Measurements from ENCODE around the gene DNAH14. TPM values are rescaled to one million over a fixed set of nuclear protein-coding genes. Genes with fewer than 3 reads are reported as not detected.

The DNAH14 gene
- total RNA-seq, 1 experiment from 2014 or later = 39.7 TPM

GRCh38 chr1:225347123-225347683, 417.7 kb downstream of the DNAH14 start:
- H2BK12ac ChIP-seq (ENCODE audit: insufficient read length, low read depth, low read length) = no peak overlapping the region
- no CpG with 5 or more reads among the region's 3 CpGs for WGBS (ENCODE audit: extremely low coverage, insufficient read length, low lambda C conversion rate)
- Mint-ChIP-seq H3K36me3 (ENCODE audit: insufficient read depth in 1 of 3, low read depth in 3 of 3) (no peaks in the 10 kb centered on the region), H3K27ac (no peak overlapping the region), H3K9me3 (no peaks in the 10 kb centered on the region), H3K27me3 (ENCODE audit: low read depth) (peaks cover under 1% of the 10 kb centered on the region; the same call in 1 of the 2 replicates), H3K4me1 (0 out of 4 replicates have a peak, but pooled peaks cover 0 to 2% of the 10 kb centered on the region in 2 experiments), H3K4me3 (no peak overlapping the region)
- H4K8ac ChIP-seq (replicated peaks; ENCODE audit: insufficient read length, low read depth, low read length) = no peak overlapping the region
- no peak overlapping the region for H2BK20ac ChIP-seq (ENCODE audit: low read depth, low read length, poor library complexity, severe bottlenecking)
- no peaks in the 10 kb centered on the region for H3K23me2 ChIP-seq (ENCODE audit: insufficient read length, low read depth, low read length, poor library complexity, severe bottlenecking)
- H3K27ac ChIP-seq (ENCODE audit: insufficient read length, low read depth, low read length) = no peak overlapping the region
- no peaks in the 10 kb centered on the region for H3K79me1 ChIP-seq (ENCODE audit: insufficient read depth, low read depth, low read length, poor library complexity, severe bottlenecking)
- H4K20me1 ChIP-seq (ENCODE audit: control insufficient read depth, insufficient read depth, insufficient read length) = no peaks in the 10 kb centered on the region
- no peak overlapping the region for H3K23ac ChIP-seq (ENCODE audit: insufficient read length, low read depth, low read length)
- no peak overlapping the region for H4K5ac ChIP-seq (ENCODE audit: insufficient read length, low read depth, low read length)
- H3T11ph ChIP-seq (ENCODE audit: low read length) = no peak overlapping the region
- no peaks in the 10 kb centered on the region for H3K27me3 ChIP-seq (ENCODE audit: insufficient read depth, low read length)
- H3K4ac ChIP-seq (ENCODE audit: low read depth, low read length) = no peak overlapping the region
- no peak overlapping the region for H2BK120ac ChIP-seq (ENCODE audit: low read depth, low read length, poor library complexity, severe bottlenecking)
- no peak overlapping the region for H2BK15ac ChIP-seq (ENCODE audit: low read depth, low read length)
- H2BK5ac ChIP-seq (ENCODE audit: insufficient read length, low read length) = no peak overlapping the region
- no peak overlapping the region for H2AK5ac ChIP-seq (ENCODE audit: insufficient read length, low read length)
- no peak overlapping the region for H2AFZ ChIP-seq (ENCODE audit: low read length)
- H3K4me1 ChIP-seq (ENCODE audit: insufficient read depth, low read length) = no peaks in the 10 kb centered on the region
- H3K18ac ChIP-seq (ENCODE audit: insufficient read length, low read depth, low read length) = no peak overlapping the region
- no peak overlapping the region for H3K14ac ChIP-seq (ENCODE audit: insufficient read depth, low read length)
- H3K79me2 ChIP-seq (ENCODE audit: insufficient read depth, low read length) = no peaks in the 10 kb centered on the region
- no peak overlapping the region for H3K56ac ChIP-seq (ENCODE audit: insufficient read length, low read depth, low read length)
- H3K4me2 ChIP-seq (ENCODE audit: insufficient read depth, insufficient read length, low read length) = no peak overlapping the region
- DNase-seq = no peak
- no peak overlapping the region for H4K91ac ChIP-seq (ENCODE audit: insufficient read length, low read depth, low read length)
- H3K9ac ChIP-seq (ENCODE audit: extremely low read depth, insufficient read length, low read length) = no peak overlapping the region
- no peaks in the 10 kb centered on the region for H3K9me3 ChIP-seq (ENCODE audit: control insufficient read depth, low read depth, low read length)
- TF ChIP-seq, protein P1, sequence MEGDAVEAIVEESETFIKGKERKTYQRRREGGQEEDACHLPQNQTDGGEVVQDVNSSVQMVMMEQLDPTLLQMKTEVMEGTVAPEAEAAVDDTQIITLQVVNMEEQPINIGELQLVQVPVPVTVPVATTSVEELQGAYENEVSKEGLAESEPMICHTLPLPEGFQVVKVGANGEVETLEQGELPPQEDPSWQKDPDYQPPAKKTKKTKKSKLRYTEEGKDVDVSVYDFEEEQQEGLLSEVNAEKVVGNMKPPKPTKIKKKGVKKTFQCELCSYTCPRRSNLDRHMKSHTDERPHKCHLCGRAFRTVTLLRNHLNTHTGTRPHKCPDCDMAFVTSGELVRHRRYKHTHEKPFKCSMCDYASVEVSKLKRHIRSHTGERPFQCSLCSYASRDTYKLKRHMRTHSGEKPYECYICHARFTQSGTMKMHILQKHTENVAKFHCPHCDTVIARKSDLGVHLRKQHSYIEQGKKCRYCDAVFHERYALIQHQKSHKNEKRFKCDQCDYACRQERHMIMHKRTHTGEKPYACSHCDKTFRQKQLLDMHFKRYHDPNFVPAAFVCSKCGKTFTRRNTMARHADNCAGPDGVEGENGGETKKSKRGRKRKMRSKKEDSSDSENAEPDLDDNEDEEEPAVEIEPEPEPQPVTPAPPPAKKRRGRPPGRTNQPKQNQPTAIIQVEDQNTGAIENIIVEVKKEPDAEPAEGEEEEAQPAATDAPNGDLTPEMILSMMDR (conservative IDR thresholded peaks at IDR 0.05) = no peak
